ENCODE measurements around the gene PPP3CA.

GRCh38 chr4:101236097-101236496, 111.2 kb downstream of the PPP3CA start:
- TF ChIP-seq, protein P1, sequence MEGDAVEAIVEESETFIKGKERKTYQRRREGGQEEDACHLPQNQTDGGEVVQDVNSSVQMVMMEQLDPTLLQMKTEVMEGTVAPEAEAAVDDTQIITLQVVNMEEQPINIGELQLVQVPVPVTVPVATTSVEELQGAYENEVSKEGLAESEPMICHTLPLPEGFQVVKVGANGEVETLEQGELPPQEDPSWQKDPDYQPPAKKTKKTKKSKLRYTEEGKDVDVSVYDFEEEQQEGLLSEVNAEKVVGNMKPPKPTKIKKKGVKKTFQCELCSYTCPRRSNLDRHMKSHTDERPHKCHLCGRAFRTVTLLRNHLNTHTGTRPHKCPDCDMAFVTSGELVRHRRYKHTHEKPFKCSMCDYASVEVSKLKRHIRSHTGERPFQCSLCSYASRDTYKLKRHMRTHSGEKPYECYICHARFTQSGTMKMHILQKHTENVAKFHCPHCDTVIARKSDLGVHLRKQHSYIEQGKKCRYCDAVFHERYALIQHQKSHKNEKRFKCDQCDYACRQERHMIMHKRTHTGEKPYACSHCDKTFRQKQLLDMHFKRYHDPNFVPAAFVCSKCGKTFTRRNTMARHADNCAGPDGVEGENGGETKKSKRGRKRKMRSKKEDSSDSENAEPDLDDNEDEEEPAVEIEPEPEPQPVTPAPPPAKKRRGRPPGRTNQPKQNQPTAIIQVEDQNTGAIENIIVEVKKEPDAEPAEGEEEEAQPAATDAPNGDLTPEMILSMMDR (IDR thresholded peaks at IDR 0.05; ENCODE audit: low read length): no peak
- no peak for TF ChIP-seq EZH2 (optimal IDR thresholded peaks at IDR 0.05; ENCODE audit: low read depth, low read length)

Measured in MM.1S (cell line).